Loucy (cell line): Measurements from ENCODE around the gene ARSD.

ENCODE experiments used
- EZH2phosphoT487 ChIP-seq: fragments of 200-600 bp; IDR thresholded peaks from 2 replicates; pipeline ENCODE4 v1.6.1; 2018; ENCODE audit warnings: antibody characterized with exemption, mild to moderate bottlenecking, moderate library complexity, borderline replicate concordance
- TF ChIP-seq, protein P1 (sequence below): fragments of 200-600 bp; sonication (generic); conservative IDR thresholded peaks from 2 replicates; pipeline ENCODE4 v1.5.1; 2014; ENCODE audit warnings: mild to moderate bottlenecking, antibody characterized with exemption, low read length

DNA sequence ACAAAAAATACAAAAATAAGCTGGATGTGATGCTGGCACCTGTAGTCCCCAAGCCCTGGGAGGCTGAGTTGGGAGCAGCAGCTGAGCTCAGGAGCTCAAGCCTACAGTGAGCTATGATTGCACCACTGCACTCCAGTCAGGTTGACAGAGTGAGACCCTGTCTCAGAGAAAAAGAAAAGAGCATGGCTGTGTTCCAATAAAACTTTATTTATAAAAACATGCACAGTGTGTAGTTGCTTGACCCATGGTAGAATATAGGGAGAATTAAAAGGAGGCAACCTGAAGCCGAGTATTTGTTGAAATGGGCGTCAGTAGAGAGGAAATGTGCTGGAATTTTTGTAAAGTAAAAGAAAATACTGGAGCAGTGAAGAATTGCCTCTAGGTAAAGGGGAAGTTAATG, 73.4 kb downstream of the ARSD start:
- TF ChIP-seq, protein P1, sequence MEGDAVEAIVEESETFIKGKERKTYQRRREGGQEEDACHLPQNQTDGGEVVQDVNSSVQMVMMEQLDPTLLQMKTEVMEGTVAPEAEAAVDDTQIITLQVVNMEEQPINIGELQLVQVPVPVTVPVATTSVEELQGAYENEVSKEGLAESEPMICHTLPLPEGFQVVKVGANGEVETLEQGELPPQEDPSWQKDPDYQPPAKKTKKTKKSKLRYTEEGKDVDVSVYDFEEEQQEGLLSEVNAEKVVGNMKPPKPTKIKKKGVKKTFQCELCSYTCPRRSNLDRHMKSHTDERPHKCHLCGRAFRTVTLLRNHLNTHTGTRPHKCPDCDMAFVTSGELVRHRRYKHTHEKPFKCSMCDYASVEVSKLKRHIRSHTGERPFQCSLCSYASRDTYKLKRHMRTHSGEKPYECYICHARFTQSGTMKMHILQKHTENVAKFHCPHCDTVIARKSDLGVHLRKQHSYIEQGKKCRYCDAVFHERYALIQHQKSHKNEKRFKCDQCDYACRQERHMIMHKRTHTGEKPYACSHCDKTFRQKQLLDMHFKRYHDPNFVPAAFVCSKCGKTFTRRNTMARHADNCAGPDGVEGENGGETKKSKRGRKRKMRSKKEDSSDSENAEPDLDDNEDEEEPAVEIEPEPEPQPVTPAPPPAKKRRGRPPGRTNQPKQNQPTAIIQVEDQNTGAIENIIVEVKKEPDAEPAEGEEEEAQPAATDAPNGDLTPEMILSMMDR, result no peak
- TF ChIP-seq EZH2phosphoT487, result no peak
